Fibroblast of pulmonary artery (primary cell): ENCODE measurements around the gene HJURP.

Source experiments
- DNase-seq: peaks from one replicate; pipeline ENCODE4 v3.0.0-alpha.2; 2010; ENCODE audit warnings: low read depth
- H3K4me3 ChIP-seq: replicated peaks from 2 replicates; pipeline ENCODE4 v1.5.1; 2011; ENCODE audit warnings: low read depth, mild to moderate bottlenecking, control low read depth, low read length, moderate library complexity
- CTCF ChIP-seq: IDR thresholded peaks from 2 replicates; pipeline ENCODE4 v1.5.1; 2011; ENCODE audit warnings: mild to moderate bottlenecking, control low read depth, low read length, inconsistent platforms; ENCODE audit errors: missing control alignments

The HJURP gene

GRCh38 chr2:233813236-233814055 is 40.9 kb downstream of the HJURP start:
- DNase-seq, result no peak
- TF ChIP-seq CTCF, result no peak
- H3K4me3 ChIP-seq, result no peak overlapping the region

GRCh38 chr2:233811732-233812131 is 42.6 kb downstream of the HJURP start:
- DNase-seq, result no peak
- H3K4me3 ChIP-seq, result no peak overlapping the region
- TF ChIP-seq CTCF, result no peak

GRCh38 chr2:233811087-233811486 is 43.2 kb downstream of the HJURP start:
- no peak overlapping the region for H3K4me3 ChIP-seq
- DNase-seq, result no peak
- TF ChIP-seq CTCF, result no peak

DNA sequence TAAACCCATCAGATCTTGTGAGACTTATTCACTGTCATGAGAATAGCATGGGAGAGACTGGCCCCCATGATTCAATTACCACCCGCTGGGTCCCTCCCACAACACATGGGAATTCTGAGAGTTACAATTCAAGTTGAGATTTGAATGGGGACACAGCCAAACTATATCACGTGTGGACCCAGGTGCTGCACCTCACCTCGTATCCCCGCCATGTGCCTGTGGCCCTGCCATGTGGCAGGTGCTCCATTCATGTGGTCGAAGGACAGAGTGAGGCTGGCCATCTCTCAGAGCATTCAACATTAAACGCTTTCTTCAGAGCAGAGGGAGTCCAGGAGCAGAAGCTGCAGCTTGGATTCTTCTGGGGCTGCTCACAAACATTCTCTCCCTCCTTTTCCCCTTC is 44.0 kb downstream of the HJURP start:
- no peak for TF ChIP-seq CTCF
- no peak overlapping the region for H3K4me3 ChIP-seq
- DNase-seq, result no peak

DNA sequence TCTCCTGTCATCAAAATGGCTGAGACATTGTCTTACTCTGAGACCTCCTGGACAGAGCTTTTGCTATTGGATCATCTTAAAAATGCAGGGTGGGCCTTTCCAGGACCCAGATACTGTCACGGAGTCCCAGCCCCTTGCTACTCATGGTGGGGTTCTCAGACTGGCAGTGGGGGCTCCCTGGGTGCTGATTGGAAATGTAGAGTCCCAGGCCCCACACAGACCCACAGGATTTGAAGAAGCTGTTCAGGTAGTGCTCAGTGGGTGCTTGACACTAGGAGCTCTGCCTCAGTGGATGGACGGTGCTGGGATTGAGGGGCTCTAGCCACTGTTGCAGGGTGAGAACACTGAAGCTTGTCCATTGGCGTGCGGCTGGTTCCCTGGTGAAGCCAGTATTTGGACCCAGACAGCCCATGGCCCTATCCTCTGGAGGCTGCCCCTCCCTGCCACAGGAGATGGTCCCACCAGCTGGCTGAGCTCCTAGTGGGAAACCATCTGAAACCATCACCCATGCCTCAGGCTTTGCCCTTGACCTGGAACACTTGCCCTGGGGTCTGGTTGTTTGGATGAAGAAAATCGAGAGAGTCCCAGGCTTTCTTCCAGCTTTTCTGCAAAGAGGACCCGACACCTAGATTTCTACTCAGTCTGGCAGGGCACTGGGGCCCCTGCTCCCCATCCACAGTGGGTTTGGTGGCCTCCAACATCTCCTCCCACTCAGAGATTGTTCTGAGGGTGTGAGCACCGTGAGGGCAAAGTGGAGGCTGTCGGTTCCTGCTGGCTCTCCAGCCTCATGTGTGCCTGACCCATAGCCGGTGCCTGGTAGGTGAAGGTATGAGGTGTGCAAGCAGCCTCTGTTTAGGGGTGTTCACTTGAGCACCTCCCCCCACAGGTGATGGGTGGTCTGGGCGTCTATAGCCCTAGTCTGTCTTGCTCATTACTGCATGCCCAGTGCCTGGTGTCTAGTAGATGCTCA is 46.1 kb downstream of the HJURP start:
- no peak for TF ChIP-seq CTCF
- no peak for DNase-seq
- H3K4me3 ChIP-seq, result no peak overlapping the region

DNA sequence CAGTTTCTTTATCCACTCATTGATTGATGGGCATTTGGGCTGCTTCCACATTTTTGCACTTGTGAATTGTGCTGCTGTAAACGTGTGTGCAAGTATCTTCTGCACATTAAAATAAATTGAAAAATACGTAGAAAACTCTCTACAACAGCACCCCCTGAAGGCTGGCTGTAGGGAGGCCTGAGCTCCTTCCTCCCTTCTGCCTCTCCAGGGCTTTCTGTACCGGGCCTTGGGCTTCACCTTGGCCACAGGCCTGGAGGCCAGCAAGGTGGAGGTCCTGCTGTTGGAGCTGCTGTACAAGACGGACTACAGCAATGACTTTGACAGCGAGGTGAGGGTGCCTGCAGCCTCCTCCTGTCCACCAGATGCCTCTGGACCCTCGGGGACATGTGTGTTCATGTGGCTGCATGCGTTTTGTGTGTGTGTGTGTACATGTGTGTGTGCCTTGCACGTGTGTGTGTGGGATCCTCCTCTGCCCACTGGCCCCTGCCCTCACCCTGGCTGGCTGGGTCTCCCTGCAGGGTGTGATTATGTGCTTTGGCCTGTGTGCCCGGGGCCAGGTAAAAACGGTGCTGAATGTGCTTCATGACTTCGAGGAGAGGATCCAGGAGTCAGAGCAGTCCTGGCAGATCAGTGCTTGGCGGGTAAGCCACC is 47.0 kb downstream of the HJURP start:
- DNase-seq, result no peak
- no peak overlapping the region for H3K4me3 ChIP-seq
- TF ChIP-seq CTCF, result no peak
